ENCODE data around the gene DDO. TPM values are rescaled to one million over a fixed set of nuclear protein-coding genes. Genes with fewer than 3 reads are reported as not detected.

Gene DDO
- total and polyA plus RNA-seq, 2 donors (not counting 3 experiments of a cell fraction or from before 2014, with no cell fraction given) = not detected

DNA sequence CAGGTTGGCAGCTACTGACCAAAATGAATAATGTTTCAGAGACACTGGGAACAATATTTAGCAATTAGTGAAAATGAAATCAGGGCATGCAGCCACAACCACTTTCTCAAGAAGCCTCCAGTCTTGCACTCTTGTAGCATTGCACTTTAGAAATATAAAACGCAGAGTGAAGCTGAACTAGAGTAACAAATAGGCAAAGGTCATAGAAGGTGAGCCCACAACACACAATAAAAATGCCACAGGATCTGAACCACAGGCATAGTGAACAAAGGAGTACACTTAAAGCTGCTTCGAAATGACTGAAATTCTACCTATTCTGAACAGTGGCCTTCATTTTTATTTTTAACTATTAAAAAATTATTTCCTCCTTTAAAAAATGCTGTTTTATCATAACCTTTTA is 25.0 kb downstream of the DDO start:
- no peaks in the 10 kb centered on the region for H3K36me3 ChIP-seq (ENCODE audit: control insufficient read depth in 2 of 2, extremely low read depth in 1 of 2, insufficient read depth in 2 of 2, low read length in 2 of 2)
- intact Hi-C loops (cut with micrococcal nuclease) (loop anchor here (1.0 to 2.0 kb wide), 6 partner anchors 337 to 864 kb away; no protein-coding TSS in a partner anchor), dilution Hi-C loops (cut with MboI; ENCODE audit: extremely low pct_ligation_motif_present, low sequenced_read_pairs) (no loop called here)
- H3K9me1 ChIP-seq (replicated peaks; ENCODE audit: control insufficient read depth, extremely low read depth, insufficient read depth, low read length) = no peaks in the 10 kb centered on the region
- H3K79me2 ChIP-seq (ENCODE audit: control insufficient read depth, insufficient read depth, low read length) = no peaks in the 10 kb centered on the region
- peak overlapping the region; percentile 13 for H3K4me2 ChIP-seq (ENCODE audit: insufficient read depth, low read length)
- CTCF ChIA-PET = interaction anchor here (0.7 to 9.2 kb wide), 17 partner anchors 11 to 863 kb away, joined by 3 to 192 read pairs (median 4); partner anchors contain the start of gene WASF1
- BruUV-seq (replicated peaks) = no TSS peak
- H3K4me1 ChIP-seq (ENCODE audit: control insufficient read depth, extremely low read depth, insufficient read depth, low read length) = peaks cover 17% of the 10 kb centered on the region
- DNase-seq (ENCODE audit: low read depth, low spot score) = no peak
- H3K9me3 ChIP-seq (replicated peaks; ENCODE audit: control insufficient read depth, insufficient read depth, low read length) = no peaks in the 10 kb centered on the region
- no peak overlapping the region for H3K9ac ChIP-seq (replicated peaks; ENCODE audit: extremely low read depth, insufficient read depth, low read length)
- no peak overlapping the region for H3K4me3 ChIP-seq (replicated peaks in 1 of 3; ENCODE audit: insufficient read depth in 1 of 3, low read depth in 1 of 3, low read length in 3 of 3)
- H3K27ac ChIP-seq (ENCODE audit: insufficient read depth, low read depth, low read length) = peak overlapping the region; percentile 54
- POLR2A ChIA-PET = no interaction called here
- H4K20me1 ChIP-seq (replicated peaks; ENCODE audit: control insufficient read depth, extremely low read depth, insufficient read depth, low read length) = no peaks in the 10 kb centered on the region
- no peak overlapping the region for H2AFZ ChIP-seq (ENCODE audit: low read depth, low read length)
- peaks cover 10 to 15% of the 10 kb centered on the region in 2 experiments for H3K27me3 ChIP-seq (ENCODE audit: control insufficient read depth in 2 of 2, insufficient read depth in 2 of 2, low read length in 2 of 2)
- no peak for FAIRE-seq
- no peak for TF ChIP-seq FOS (IDR thresholded peaks at IDR 0.05; ENCODE audit: borderline replicate concordance, insufficient read depth, low read length)
- TF ChIP-seq, protein P1, sequence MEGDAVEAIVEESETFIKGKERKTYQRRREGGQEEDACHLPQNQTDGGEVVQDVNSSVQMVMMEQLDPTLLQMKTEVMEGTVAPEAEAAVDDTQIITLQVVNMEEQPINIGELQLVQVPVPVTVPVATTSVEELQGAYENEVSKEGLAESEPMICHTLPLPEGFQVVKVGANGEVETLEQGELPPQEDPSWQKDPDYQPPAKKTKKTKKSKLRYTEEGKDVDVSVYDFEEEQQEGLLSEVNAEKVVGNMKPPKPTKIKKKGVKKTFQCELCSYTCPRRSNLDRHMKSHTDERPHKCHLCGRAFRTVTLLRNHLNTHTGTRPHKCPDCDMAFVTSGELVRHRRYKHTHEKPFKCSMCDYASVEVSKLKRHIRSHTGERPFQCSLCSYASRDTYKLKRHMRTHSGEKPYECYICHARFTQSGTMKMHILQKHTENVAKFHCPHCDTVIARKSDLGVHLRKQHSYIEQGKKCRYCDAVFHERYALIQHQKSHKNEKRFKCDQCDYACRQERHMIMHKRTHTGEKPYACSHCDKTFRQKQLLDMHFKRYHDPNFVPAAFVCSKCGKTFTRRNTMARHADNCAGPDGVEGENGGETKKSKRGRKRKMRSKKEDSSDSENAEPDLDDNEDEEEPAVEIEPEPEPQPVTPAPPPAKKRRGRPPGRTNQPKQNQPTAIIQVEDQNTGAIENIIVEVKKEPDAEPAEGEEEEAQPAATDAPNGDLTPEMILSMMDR (IDR thresholded peaks at IDR 0.05; ENCODE audit: extremely low read depth in 1 of 2, insufficient read depth in 1 of 2, low read depth in 1 of 2, low read length in 2 of 2) = no peak
- no peak for TF ChIP-seq MYC (IDR thresholded peaks at IDR 0.05; ENCODE audit: low read depth, low read length)
- TF ChIP-seq POLR2A (IDR thresholded peaks at IDR 0.05; ENCODE audit: low read depth, low read length) = no peak

DNA sequence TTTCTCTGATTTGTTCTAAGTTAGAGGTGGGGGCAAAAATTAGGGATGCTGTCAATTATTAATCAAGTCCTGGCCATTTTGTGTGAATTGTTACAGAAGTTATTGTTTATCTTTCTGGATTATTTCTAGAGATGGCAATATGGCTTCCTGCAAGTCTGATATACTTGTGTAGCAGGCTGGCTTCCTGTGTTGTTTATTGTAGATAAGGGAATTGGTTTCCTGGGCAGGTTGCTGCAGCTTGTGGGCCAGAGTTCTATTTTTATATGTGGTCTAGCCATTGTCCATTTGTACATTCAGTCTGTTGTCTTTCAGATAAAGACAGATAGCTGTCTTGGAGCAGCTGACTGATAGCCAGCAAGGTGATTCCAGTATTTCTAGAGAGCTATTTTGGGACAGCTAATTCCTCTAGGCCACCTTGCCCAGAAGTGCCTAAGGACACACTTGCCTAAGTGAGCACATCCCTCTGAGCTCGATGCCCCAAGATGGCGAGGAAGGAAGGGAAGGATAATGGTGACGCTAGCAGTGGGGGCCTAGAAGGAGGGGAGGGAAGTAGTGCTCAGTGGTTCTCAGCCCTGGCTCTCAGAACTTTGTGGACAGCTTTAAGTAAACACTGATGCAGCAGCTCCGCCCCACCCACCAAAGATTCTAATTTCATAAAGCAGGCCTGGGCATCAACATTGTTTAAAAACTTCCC is 25.5 kb downstream of the DDO start:
- dilution Hi-C loops (cut with MboI; ENCODE audit: extremely low pct_ligation_motif_present, low sequenced_read_pairs) = no loop called here
- ChIA-PET POLR2A (interaction anchor here (0.5 kb wide), 1 partner anchor 786 kb away, joined by 3 read pairs; no protein-coding TSS in a partner anchor), CTCF (interaction anchor here (0.8 to 9.2 kb wide), 18 partner anchors 10 to 863 kb away, joined by 3 to 192 read pairs (median 4); partner anchors contain the start of gene WASF1)
- DNase-seq (ENCODE audit: low read depth, low spot score) = peak; percentile 74
- peaks cover 17% of the 10 kb centered on the region for H3K4me1 ChIP-seq (ENCODE audit: control insufficient read depth, extremely low read depth, insufficient read depth, low read length)
- H3K9me3 ChIP-seq (replicated peaks; ENCODE audit: control insufficient read depth, insufficient read depth, low read length) = no peaks in the 10 kb centered on the region
- H3K9ac ChIP-seq (replicated peaks; ENCODE audit: extremely low read depth, insufficient read depth, low read length) = no peak overlapping the region
- H3K4me2 ChIP-seq (ENCODE audit: insufficient read depth, low read length) = peak overlapping the region; percentile 13
- no peaks in the 10 kb centered on the region for H4K20me1 ChIP-seq (replicated peaks; ENCODE audit: control insufficient read depth, extremely low read depth, insufficient read depth, low read length)
- no peak overlapping the region for H2AFZ ChIP-seq (ENCODE audit: low read depth, low read length)
- TF ChIP-seq EZH2 (IDR thresholded peaks at IDR 0.05; ENCODE audit: borderline replicate concordance, low read depth, low read length, severe bottlenecking) (no peak), POLR2AphosphoS5 (IDR thresholded peaks at IDR 0.05; ENCODE audit: insufficient read depth, low read depth, low read length) (peak; percentile 80), GATA2 (IDR thresholded peaks at IDR 0.05; ENCODE audit: insufficient read depth, insufficient read length, low read depth, low read length) (peak; percentile 79), MYC (IDR thresholded peaks at IDR 0.05; ENCODE audit: low read depth, low read length) (no peak)
- TF ChIP-seq, protein P2, sequence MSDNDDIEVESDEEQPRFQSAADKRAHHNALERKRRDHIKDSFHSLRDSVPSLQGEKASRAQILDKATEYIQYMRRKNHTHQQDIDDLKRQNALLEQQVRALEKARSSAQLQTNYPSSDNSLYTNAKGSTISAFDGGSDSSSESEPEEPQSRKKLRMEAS (IDR thresholded peaks at IDR 0.05; ENCODE audit: insufficient read depth, insufficient read length) = no peak
- H3K4me3 ChIP-seq (replicated peaks in 1 of 3; ENCODE audit: insufficient read depth in 1 of 3, low read depth in 1 of 3, low read length in 3 of 3) = no peak overlapping the region
- BruUV-seq (replicated peaks) = no TSS peak
- H3K27ac ChIP-seq (ENCODE audit: insufficient read depth, low read depth, low read length) = peak overlapping the region; percentile 54
- H3K36me3 ChIP-seq (ENCODE audit: control insufficient read depth in 2 of 2, extremely low read depth in 1 of 2, insufficient read depth in 2 of 2, low read length in 2 of 2) = no peaks in the 10 kb centered on the region
- no peaks in the 10 kb centered on the region for H3K79me2 ChIP-seq (ENCODE audit: control insufficient read depth, insufficient read depth, low read length)
- H3K27me3 ChIP-seq (ENCODE audit: control insufficient read depth in 2 of 2, insufficient read depth in 2 of 2, low read length in 2 of 2) = peaks cover 10 to 16% of the 10 kb centered on the region in 2 experiments
- intact Hi-C loops (cut with micrococcal nuclease) = loop anchor here (1.0 to 2.0 kb wide), 8 partner anchors 212 to 863 kb away; no protein-coding TSS in a partner anchor
- no peaks in the 10 kb centered on the region for H3K9me1 ChIP-seq (replicated peaks; ENCODE audit: control insufficient read depth, extremely low read depth, insufficient read depth, low read length)
- peak; percentile 79 for FAIRE-seq
